CD4-positive, alpha-beta T cell treated with Interleukin-4 for 4 hours (primary cell): ENCODE results near the gene ZSWIM1.
"Not testable (repeated sequence)": the region's sequence is repeated elsewhere in the genome, so short reads cannot be mapped to it uniquely, and the experiment has no call there.

Source experiments
- DNase-seq: peaks from one replicate; pipeline ENCODE4 v3.0.0-alpha.2; 2020

Gene ZSWIM1

GRCh38 chr20:45890077-45890984, 9.3 kb downstream of the ZSWIM1 start:
- peak; percentile 36 for DNase-seq

- peak; percentile 82 for DNase-seq
Observed at GRCh38 chr20:45890985-45891983, 10.3 kb downstream of the ZSWIM1 start, which contains the start of the genes CTSA and NEURL2. CTSA (plus strand) TSS chr20:45891335; CDS start chr20:45891569, 234 bp downstream. NEURL2 (minus strand) TSS chr20:45891208; CDS start chr20:45890991, 217 bp downstream.

- DNase-seq: no peak
Observed at GRCh38 chr20:45892049-45892825, 11.2 kb downstream of the ZSWIM1 start.

- peak; percentile 14 for DNase-seq
Observed at GRCh38 chr20:45892828-45893500, 11.9 kb downstream of the ZSWIM1 start.

GRCh38 chr20:45893831-45894230, 12.8 kb downstream of the ZSWIM1 start:
- DNase-seq: no peak

- no peak for DNase-seq
Observed at GRCh38 chr20:45894797-45895196, 13.8 kb downstream of the ZSWIM1 start.

- no peak for DNase-seq
Observed at GRCh38 chr20:45896641-45897161, 15.7 kb downstream of the ZSWIM1 start.

- DNase-seq: no peak
Observed at GRCh38 chr20:45897289-45897688, 16.3 kb downstream of the ZSWIM1 start.

GRCh38 chr20:45897692-45898091, 16.7 kb downstream of the ZSWIM1 start:
- no peak for DNase-seq

- no peak for DNase-seq
Observed at GRCh38 chr20:45898285-45898684, 17.3 kb downstream of the ZSWIM1 start.

GRCh38 chr20:45899046-45899835, 18.2 kb downstream of the ZSWIM1 start:
- no peak for DNase-seq

GRCh38 chr20:45901332-45901731, 20.3 kb downstream of the ZSWIM1 start:
- not testable (repeated sequence) for DNase-seq

- DNase-seq: no peak
Observed at GRCh38 chr20:45902199-45902701, 21.2 kb downstream of the ZSWIM1 start.

- no peak for DNase-seq
Observed at GRCh38 chr20:45904583-45905504, 23.8 kb downstream of the ZSWIM1 start.

GRCh38 chr20:45905505-45906079, 24.6 kb downstream of the ZSWIM1 start:
- DNase-seq: no peak

- DNase-seq: no peak
Observed at GRCh38 chr20:45907219-45907948, 26.4 kb downstream of the ZSWIM1 start.

- no peak for DNase-seq
Observed at GRCh38 chr20:45908084-45908483, 27.1 kb downstream of the ZSWIM1 start.

- DNase-seq: no peak
Observed at GRCh38 chr20:45909336-45909808, 28.3 kb downstream of the ZSWIM1 start.
